Renal pelvis (tissue), 4 donors: Measurements from ENCODE around the gene HCN3. TPM values are rescaled to one million over a fixed set of nuclear protein-coding genes. Genes with fewer than 3 reads are reported as not detected.

Experiments used
- DNase-seq: peaks from one replicate; pipeline ENCODE4 v3.0.0-alpha.2; 2013
- polyA plus RNA-seq, 3 donors: library from polyadenylated mRNA; unstranded; fragments of 120-200 nt; gene quantifications; one replicate each; pipeline ENCODE4 v1.2.1, GENCODE V29; 2013; ENCODE audit not compliant: insufficient read length in 3 of 3

The HCN3 gene
- polyA plus RNA-seq, 3 donors: 11.6 to 13.7 (median 12.2) TPM

- no peak for DNase-seq
Observed at GRCh38 chr1:155253208-155253607, 24.1 kb upstream of the HCN3 start.

DNA sequence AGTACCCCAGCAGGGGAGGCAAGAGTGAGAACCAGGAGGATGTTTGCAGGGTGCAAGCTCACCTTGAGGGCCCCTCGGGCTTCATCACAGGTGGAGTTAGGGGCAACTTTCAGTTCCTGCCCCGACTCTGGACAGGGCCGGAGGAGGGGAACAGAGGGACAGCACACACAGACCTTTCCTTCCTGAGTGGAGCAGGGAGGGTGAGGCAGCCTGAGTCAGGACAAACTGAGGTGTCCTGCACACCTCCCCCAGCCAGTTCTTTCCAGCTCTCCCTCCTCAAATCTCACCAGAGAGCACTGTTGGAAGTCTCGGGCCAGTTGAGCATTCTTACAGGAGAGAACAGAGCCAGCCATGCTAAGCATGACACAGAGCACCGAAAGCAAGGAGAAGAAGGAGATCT, 23.5 kb upstream of the HCN3 start:
- no peak for DNase-seq

GRCh38 chr1:155254228-155254713, 23.0 kb upstream of the HCN3 start:
- DNase-seq: no peak

GRCh38 chr1:155254714-155255242, 22.5 kb upstream of the HCN3 start:
- DNase-seq: no peak

DNA sequence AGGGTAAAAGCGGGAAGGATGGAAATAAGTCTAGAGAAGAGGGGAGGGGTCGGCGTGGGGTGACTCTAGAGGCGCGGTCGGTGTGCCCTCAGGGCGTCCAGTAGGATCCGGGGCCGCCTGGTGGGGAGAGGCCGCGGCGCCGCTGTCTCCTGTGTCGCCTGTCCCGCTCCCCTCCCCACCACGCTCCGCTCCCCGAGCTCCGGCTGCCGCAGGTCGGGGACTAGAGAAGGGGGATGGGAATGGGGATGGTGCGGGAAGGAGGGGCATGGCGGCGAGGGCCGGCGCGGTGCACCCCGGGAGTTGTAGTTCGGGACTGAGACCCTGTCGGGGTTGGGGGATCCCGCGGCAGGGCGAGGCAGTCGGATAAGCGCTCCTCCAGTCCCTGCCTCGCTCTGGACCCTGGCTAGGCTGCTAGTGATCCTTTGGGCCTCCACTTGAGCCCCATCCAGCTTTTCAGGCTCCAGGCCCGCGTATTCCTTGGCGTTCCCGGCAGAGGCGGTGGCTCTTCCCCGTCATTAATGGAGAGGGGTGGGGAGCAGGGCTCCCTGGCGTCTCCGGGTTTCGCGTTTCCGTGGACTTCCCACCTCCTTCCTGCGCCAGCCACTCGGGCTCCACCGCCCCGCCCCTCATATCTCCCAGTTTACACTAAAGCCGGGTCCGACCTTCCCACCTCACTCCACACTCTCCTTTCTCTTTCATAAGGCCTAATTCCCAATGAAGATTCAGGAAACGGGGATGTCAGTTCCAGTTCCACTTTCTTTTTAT, 21.8 kb upstream of the HCN3 start, which contains the start of gene ENTREP3:
ENTREP3 (minus strand) TSS at position 241 of the 765 bp plus-strand sequence. CDS start 606 bp downstream, outside the sequence.
- peak; percentile 90 for DNase-seq

DNA sequence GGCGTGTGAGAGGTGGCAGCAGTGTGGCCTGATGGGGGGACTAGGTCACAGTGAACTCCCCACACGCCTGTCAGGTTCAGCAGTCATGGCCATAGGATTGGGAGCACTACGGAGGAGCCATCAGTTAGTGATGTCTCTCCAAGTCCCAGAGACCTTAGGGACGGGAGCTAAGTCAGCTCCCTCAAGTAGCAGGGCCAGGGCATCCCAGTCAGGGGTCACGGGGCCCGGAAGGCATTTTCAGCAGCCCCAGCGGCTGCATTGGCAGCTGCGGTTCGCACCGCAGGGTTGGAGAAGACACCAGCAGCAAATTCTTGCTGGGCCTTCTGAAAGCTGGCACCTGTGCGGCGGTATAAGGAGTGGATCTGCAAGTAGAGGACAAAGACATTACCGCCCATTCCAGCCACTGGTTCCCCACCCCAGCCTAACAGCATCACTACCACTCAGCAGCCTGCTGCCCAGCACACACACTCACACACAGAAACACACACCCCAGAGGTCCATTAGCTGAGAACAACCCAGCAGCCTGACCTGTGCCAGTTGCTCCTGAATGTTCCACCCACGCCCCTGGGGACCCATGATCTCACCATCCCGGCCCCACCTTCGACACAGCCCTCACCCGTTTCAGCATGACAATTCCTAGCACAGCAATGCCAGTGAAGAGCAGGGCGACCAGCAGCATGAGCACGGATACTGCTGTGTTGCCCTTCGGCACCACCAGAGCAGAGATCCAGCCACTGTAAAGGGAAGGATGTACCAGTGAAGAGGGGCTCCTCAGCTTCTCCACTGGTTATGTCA, 21.0 kb upstream of the HCN3 start:
- no peak for DNase-seq

- DNase-seq: no peak
Observed at GRCh38 chr1:155260276-155260675, 17.0 kb upstream of the HCN3 start.

DNA sequence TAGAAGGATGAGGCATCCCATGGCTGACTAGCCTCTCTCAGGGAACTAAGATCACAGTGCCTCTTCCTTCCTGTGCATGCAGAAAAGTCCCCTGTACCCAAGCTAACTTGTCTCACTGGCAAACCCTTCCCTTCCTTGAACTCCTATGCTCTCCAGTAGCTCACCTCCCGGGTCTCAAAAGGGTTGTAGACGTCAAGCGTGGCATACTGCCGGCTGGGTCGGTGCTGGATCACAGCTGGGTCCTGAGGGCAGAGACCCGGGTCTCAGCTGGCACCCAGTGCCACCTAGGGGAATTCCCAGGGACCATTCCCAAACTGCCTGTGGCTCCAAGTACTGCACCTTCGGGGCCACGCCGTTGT, 15.8 kb upstream of the HCN3 start:
- no peak for DNase-seq

- DNase-seq: peak; percentile 98
Observed at GRCh38 chr1:155261852-155262673, 15.2 kb upstream of the HCN3 start, which contains the start of gene SCAMP3. Gene SCAMP3, minus strand, starts transcription at chr1:155262360. Its CDS starts 209 bp downstream, at chr1:155262151.

- DNase-seq: no peak
Observed at GRCh38 chr1:155263067-155263466, 14.2 kb upstream of the HCN3 start.

DNA sequence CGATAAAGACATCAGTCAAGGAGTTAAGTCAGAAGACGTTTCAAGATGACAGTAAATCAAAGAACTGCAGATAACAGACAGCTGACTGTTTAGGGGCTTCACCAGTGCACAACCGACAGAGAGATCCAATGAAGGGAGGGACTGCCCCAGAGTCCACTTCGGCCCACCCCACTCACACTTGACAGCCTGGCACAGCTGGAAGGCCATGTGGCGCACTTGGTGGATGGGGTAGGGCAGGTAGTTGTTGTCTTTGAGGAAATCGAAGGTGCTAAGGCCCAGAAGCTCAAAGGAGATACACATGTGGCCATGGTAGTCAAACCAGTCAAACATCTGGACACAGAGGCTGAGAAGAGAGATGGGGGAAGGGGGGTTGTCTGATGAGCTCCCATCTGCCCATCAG, 10.7 kb upstream of the HCN3 start:
- no peak for DNase-seq

DNA sequence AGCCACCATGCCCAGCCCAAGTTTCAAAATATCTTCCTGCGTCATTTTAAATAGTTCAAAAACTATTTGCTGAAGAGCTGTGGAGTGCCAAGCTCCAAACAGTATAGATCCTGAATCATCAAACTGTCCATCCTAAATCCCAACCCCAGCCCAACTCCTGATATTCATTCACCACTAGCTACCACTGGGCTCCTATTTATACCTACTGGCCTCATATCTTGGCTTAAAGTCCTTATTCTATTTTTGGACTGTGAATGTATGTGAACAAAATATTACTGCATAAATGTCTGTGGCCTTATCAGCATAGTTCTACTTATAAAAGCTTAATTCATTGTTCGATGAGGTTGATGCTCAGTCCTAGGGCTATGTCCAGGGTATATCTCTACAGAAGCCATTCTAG, 9.9 kb upstream of the HCN3 start:
- DNase-seq: no peak

DNA sequence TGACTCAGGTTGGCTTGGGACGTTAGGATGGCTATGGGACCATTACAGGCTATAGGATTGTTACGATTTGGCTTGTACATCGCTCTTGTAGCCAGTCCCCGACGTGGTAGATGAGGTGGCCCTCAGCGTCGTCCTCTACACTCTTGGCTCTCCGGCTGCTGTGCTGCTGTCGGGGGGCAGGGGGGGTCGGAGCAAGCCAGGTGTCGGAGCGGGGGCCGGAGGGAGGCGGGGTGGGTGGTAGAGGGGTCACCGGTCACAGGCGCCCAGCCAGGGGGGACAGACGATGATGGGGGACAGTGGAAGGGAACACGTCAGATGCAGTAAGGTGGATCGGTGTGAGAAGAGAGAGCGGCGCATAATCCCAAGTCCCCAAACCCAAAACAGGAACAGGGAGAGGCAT, 8.6 kb upstream of the HCN3 start:
- no peak for DNase-seq

DNA sequence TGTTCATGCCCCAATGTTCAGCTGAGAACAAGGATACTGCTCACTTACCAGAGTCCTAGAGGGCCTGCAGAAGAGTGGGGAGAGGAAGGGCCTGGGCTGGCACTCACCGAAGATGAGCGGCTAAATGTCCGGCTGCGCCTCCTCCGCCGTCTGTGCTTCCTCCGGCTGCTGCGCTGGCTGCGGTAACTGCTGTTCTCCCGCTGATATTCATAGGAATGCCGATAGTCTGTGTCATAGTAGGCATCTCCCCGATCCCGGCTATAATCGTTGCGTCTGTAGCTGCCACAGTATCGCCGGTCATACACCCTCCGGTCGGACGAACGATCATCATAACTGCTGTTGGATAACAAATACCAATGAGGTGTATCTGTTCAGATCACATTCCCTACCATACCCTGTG, 7.9 kb upstream of the HCN3 start:
- DNase-seq: no peak

- peak; percentile 54 for DNase-seq
Observed at GRCh38 chr1:155272466-155273342, 4.6 kb upstream of the HCN3 start.

GRCh38 chr1:155273343-155274245, 3.7 kb upstream of the HCN3 start, which contains the start of gene CLK2:
Gene CLK2, minus strand, starts transcription at chr1:155273504. Its CDS starts 2,527 bp downstream, at chr1:155270977.
- peak; percentile 96 for DNase-seq

- peak; percentile 83 for DNase-seq
Observed at GRCh38 chr1:155277902-155278688, 832 bp downstream of the HCN3 start.

- no peak for DNase-seq
Observed at GRCh38 chr1:155278689-155279160, 1.5 kb downstream of the HCN3 start.
